Heart left ventricle (tissue), 13 donors: ENCODE data around the gene DYNLT1.

Experiments used
- POLR2A ChIP-seq, 2 donors: fragments of 450-650 bp; IDR thresholded peaks; one replicate each; pipeline ENCODE4 v1.6.1; 2017; ENCODE audit warnings: antibody characterized with exemption in 2 of 2, mild to moderate bottlenecking in 2 of 2, moderate library complexity in 2 of 2
- TF ChIP-seq, protein P1 (sequence below), 12 donors: fragments of 200-600 bp; sonication (generic) in 4 of 12; IDR thresholded peaks; one replicate each; pipeline versions ENCODE4 v1.5.0 to v1.8.0; 2018 to 2022; ENCODE audit warnings: antibody characterized with exemption in 12 of 12, mild to moderate bottlenecking in 5 of 12
- donor health status: ischemic (EF 13 %, LVEDD 7.1; RV severe dilation, severe dysfunction).
- donor health status: DM: no; HTN: yes; CAD: no.
- donor health status: DM: no; HTN: no; CAD: no.
- donor health status: ischemic (EF 25% LVEDD 6.9; RV normal size, moderate dysfunction).
- donor health status: ischemic (EF 25% LVEDD 5.7; RV mildly dilated, moderate dysfunction).
- donor health status: ischemic (EF 35%, LVEDD 5.7; RV mildly dilated, moderate dysfunction).
- donor health status: nonischemic (EF 11% LVEDD 7.7; RV severe dilation, severe dysfunction).
- donor health status: DM: yes; HTN: yes; CAD: no.
- donor health status: PGD.
- donor health status: ischemic (EF 29% LVEDD 5.4; RV normal size, mild dysfunction).
- donor health status: nonischemic (EF 23%, LVEDD 6.1; RV moderate dilation, normal function).

DNA sequence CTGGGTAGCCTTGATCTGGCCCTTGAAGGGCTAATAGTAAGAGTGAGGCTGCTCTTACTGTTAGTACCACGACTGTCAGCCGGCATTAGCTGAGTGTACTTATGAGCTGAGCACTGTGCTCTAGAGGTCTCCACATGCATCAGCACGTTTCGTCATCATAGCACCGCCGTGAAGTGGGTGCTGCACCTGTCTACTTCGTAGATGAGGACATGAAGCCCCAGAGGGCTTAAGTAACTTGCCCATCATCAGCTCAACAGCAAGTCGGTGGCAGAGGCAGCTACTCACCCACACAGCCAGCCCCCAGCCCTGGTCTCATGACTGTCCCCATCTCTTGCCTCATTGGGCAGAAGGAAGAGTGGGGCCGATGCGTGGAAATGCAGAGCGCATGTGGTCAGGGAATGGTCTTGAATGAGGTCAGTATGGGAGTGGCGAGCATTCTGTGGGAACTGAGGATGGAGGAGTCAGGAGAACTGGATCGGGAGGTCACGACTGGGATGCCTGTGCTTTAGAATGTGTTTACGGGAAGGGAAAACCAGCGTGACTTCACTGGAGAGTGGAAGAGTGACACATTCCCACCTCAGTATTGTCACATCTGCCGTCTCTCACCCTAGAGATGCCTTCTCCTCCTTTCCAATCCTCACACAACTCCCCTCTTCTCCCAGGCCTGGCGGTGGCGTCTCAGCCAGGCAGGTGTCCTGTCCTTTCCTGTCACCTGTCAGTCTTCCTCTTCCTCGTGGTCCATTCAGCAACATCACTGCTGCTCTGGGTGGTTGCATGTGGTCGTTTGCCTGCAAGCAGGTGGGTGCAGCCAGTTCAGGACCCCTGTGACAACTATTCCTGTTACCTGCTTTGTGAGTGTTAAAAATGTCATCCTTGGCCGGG, 11.3 kb upstream of the DYNLT1 start:
- TF ChIP-seq, protein P1, sequence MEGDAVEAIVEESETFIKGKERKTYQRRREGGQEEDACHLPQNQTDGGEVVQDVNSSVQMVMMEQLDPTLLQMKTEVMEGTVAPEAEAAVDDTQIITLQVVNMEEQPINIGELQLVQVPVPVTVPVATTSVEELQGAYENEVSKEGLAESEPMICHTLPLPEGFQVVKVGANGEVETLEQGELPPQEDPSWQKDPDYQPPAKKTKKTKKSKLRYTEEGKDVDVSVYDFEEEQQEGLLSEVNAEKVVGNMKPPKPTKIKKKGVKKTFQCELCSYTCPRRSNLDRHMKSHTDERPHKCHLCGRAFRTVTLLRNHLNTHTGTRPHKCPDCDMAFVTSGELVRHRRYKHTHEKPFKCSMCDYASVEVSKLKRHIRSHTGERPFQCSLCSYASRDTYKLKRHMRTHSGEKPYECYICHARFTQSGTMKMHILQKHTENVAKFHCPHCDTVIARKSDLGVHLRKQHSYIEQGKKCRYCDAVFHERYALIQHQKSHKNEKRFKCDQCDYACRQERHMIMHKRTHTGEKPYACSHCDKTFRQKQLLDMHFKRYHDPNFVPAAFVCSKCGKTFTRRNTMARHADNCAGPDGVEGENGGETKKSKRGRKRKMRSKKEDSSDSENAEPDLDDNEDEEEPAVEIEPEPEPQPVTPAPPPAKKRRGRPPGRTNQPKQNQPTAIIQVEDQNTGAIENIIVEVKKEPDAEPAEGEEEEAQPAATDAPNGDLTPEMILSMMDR (IDR thresholded peaks at IDR 0.05) = no peak
- no peak for TF ChIP-seq POLR2A (IDR thresholded peaks at IDR 0.05)
